SK-N-SH treated with all-trans-retinoic acid at 6 μM for 48 hours (cell line): ENCODE measurements around the gene XRCC4.

ENCODE experiments used
- RARB ChIP-seq: fragments of 250-450 bp; sonication (Bioruptor Pico); IDR thresholded peaks from 2 replicates; pipeline ENCODE4 v1.8.0; 2021; ENCODE audit warnings: mild to moderate bottlenecking, moderate library complexity
- TF ChIP-seq, protein P1 (sequence below): fragments of 250-450 bp; sonication (Bioruptor Pico); IDR thresholded peaks from 2 replicates; pipeline ENCODE4 v1.5.0; 2020; ENCODE audit warnings: mild to moderate bottlenecking, moderate library complexity
- TF ChIP-seq, protein P2 (sequence below): fragments of 250-450 bp; sonication (Bioruptor Pico); IDR thresholded peaks from 2 replicates; pipeline ENCODE4 v1.8.0; 2020; ENCODE audit warnings: mild to moderate bottlenecking, moderate library complexity, borderline replicate concordance

DNA sequence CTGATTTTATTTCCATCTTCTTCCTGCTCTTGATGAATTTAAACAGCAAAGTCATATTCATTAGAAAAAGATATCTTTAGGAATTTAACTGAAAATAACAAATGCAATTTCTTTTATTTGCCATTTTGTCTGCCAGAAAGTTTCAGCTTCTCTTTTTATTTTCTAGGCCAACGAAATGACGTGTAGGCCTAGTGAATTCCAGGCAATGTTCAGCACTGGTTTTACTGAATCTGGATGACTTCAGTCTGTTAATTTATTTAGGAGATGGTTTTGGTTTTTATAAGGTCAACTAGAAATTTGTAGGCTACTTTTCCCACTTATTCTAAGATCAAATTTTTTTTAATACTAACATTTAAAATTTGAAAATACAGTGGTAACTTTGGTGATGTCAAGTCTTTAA, 265.1 kb downstream of the XRCC4 start:
- TF ChIP-seq, protein P1, sequence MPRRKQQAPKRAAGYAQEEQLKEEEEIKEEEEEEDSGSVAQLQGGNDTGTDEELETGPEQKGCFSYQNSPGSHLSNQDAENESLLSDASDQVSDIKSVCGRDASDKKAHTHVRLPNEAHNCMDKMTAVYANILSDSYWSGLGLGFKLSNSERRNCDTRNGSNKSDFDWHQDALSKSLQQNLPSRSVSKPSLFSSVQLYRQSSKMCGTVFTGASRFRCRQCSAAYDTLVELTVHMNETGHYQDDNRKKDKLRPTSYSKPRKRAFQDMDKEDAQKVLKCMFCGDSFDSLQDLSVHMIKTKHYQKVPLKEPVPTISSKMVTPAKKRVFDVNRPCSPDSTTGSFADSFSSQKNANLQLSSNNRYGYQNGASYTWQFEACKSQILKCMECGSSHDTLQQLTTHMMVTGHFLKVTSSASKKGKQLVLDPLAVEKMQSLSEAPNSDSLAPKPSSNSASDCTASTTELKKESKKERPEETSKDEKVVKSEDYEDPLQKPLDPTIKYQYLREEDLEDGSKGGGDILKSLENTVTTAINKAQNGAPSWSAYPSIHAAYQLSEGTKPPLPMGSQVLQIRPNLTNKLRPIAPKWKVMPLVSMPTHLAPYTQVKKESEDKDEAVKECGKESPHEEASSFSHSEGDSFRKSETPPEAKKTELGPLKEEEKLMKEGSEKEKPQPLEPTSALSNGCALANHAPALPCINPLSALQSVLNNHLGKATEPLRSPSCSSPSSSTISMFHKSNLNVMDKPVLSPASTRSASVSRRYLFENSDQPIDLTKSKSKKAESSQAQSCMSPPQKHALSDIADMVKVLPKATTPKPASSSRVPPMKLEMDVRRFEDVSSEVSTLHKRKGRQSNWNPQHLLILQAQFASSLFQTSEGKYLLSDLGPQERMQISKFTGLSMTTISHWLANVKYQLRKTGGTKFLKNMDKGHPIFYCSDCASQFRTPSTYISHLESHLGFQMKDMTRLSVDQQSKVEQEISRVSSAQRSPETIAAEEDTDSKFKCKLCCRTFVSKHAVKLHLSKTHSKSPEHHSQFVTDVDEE (CRISPR knock-in tag): no peak
- TF ChIP-seq, protein P2, sequence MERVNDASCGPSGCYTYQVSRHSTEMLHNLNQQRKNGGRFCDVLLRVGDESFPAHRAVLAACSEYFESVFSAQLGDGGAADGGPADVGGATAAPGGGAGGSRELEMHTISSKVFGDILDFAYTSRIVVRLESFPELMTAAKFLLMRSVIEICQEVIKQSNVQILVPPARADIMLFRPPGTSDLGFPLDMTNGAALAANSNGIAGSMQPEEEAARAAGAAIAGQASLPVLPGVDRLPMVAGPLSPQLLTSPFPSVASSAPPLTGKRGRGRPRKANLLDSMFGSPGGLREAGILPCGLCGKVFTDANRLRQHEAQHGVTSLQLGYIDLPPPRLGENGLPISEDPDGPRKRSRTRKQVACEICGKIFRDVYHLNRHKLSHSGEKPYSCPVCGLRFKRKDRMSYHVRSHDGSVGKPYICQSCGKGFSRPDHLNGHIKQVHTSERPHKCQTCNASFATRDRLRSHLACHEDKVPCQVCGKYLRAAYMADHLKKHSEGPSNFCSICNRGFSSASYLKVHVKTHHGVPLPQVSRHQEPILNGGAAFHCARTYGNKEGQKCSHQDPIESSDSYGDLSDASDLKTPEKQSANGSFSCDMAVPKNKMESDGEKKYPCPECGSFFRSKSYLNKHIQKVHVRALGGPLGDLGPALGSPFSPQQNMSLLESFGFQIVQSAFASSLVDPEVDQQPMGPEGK (CRISPR knock-in tag): no peak
- TF ChIP-seq RARB (CRISPR knock-in tag): no peak
